ENCODE measurements around the gene TBC1D9B.

Gene TBC1D9B

DNA sequence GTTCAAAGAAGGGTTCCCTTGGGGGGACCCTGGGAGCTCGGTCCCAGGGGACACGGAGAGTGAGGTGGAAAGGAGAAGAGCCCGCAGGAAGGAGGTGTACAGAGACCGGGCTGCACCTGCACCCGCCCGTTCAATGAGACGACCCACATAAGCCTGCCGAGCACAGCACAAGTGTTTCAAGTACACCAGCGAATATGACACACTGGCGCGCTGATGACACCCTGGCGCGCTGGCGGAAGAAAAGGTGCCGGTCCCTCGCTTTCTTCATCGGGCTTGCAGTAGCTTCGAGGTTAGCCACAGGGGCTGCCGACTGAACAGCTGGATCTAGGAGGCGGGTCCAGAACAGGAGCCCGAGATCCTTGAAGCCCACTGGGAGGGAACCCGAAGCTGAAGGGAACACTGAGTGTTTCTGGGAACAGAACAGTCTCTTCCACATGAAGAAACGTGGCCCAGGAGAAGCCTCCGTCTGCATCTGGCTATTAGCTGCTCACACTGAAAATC lies 1.4 kb downstream of the TBC1D9B start:
- Histone ChIP-seq H3K4me1 (ENCODE audit: control insufficient read depth, insufficient read depth, low read length) (peaks cover 2% of the 10 kb centered on the region), H3K36me3 (ENCODE audit: control insufficient read depth, insufficient read depth, low read length) (peaks cover 9% of the 10 kb centered on the region), H3K4me3 (ENCODE audit: low read depth, low read length) (peak overlapping the region; percentile 44), H3K9me3 (ENCODE audit: control insufficient read depth, insufficient read depth, low read length) (no peaks in the 10 kb centered on the region), H3K9ac (ENCODE audit: low read depth, low read length) (no peak overlapping the region), H3K27me3 (ENCODE audit: control insufficient read depth, insufficient read depth, low read length) (no peaks in the 10 kb centered on the region)

DNA sequence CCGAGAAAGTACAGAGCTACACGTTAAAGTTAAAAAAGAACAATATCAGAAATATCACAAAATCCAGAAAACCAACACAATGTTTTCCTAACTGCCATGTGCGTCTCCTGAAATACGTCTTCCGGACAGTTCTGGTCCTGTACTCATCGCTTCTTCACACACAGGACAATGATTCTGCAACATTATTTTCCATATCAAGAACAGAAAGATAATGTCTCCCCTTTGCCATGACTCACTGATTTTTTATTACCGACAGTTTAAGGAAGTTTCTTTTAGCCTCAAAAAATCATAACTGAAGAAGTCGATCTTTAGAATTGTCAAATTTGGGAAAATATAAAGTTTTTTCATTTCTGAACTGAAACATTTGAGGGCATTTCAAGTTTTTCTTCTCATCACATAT lies 2.5 kb downstream of the TBC1D9B start:
- Histone ChIP-seq H3K4me3 (ENCODE audit: low read depth, low read length) (no peak overlapping the region), H3K4me1 (ENCODE audit: control insufficient read depth, insufficient read depth, low read length) (peaks cover 2% of the 10 kb centered on the region), H3K9ac (ENCODE audit: low read depth, low read length) (no peak overlapping the region), H3K27me3 (ENCODE audit: control insufficient read depth, insufficient read depth, low read length) (no peaks in the 10 kb centered on the region), H3K36me3 (ENCODE audit: control insufficient read depth, insufficient read depth, low read length) (peaks cover 9% of the 10 kb centered on the region), H3K9me3 (ENCODE audit: control insufficient read depth, insufficient read depth, low read length) (no peaks in the 10 kb centered on the region)

DNA sequence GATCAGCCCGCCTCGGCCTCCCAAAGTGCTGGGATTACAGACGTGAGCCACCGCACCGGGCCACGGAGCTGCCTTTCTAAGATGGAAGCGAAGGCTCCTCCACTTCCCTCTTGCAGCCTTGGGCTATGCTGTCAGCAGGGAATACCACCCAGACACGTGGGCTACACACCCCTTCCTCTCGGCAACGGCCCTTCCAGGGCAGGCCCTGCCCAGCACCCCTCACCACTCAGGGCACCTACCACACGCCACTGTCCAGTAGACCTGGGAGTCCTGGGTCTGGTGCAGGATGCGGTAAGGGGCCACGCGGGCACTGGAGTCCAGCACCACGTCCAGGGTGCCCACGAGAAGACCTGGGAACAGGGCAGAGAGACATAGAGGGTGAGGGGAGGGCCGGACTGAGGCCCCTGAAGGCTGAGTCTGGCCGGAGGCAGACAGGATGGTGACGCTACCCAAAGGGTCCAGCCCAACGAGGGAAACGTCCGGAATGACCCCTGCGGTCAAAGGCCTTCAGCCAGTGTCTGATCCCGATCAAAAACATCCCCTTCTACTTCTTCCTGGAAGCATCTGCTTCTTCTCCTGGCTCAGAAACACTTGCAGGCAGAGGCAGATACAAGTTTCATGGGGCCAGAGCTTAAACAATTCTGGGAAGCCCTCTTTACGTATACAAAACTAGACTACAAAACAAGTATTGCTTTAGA lies 3.1 kb downstream of the TBC1D9B start:
- Histone ChIP-seq H3K9me3 (ENCODE audit: control insufficient read depth, insufficient read depth, low read length) (no peaks in the 10 kb centered on the region), H3K36me3 (ENCODE audit: control insufficient read depth, insufficient read depth, low read length) (peaks cover 9% of the 10 kb centered on the region), H3K4me3 (ENCODE audit: low read depth, low read length) (no peak overlapping the region), H3K4me1 (ENCODE audit: control insufficient read depth, insufficient read depth, low read length) (peaks cover 2% of the 10 kb centered on the region), H3K27me3 (ENCODE audit: control insufficient read depth, insufficient read depth, low read length) (no peaks in the 10 kb centered on the region), H3K9ac (ENCODE audit: low read depth, low read length) (no peak overlapping the region)

DNA sequence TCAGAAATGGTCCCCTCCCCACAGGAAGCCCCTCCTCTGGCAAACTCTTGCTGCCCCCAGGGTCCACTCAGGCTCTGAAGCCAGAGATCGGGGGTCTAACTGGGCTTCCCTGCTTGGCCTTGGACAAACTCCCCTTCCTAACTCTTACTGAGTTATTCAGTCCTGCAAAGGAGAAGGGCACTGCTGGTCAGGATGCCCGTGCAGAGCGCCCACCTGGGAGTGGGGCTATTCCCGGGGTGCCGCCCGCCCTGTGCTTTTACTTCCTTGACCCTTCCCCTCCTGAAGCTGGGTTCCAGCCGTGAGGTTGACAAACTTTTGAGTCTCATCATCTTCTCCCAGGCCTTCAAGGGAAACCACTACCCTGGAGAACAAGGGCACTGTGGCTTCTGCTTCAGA lies 4.9 kb downstream of the TBC1D9B start:
- H3K9ac ChIP-seq (ENCODE audit: low read depth, low read length), result no peak overlapping the region
- H3K4me3 ChIP-seq (ENCODE audit: low read depth, low read length), result no peak overlapping the region
- H3K9me3 ChIP-seq (ENCODE audit: control insufficient read depth, insufficient read depth, low read length), result no peaks in the 10 kb centered on the region
- H3K27me3 ChIP-seq (ENCODE audit: control insufficient read depth, insufficient read depth, low read length), result no peaks in the 10 kb centered on the region
- peaks cover 13% of the 10 kb centered on the region for H3K36me3 ChIP-seq (ENCODE audit: control insufficient read depth, insufficient read depth, low read length)
- peaks cover 2% of the 10 kb centered on the region for H3K4me1 ChIP-seq (ENCODE audit: control insufficient read depth, insufficient read depth, low read length)

DNA sequence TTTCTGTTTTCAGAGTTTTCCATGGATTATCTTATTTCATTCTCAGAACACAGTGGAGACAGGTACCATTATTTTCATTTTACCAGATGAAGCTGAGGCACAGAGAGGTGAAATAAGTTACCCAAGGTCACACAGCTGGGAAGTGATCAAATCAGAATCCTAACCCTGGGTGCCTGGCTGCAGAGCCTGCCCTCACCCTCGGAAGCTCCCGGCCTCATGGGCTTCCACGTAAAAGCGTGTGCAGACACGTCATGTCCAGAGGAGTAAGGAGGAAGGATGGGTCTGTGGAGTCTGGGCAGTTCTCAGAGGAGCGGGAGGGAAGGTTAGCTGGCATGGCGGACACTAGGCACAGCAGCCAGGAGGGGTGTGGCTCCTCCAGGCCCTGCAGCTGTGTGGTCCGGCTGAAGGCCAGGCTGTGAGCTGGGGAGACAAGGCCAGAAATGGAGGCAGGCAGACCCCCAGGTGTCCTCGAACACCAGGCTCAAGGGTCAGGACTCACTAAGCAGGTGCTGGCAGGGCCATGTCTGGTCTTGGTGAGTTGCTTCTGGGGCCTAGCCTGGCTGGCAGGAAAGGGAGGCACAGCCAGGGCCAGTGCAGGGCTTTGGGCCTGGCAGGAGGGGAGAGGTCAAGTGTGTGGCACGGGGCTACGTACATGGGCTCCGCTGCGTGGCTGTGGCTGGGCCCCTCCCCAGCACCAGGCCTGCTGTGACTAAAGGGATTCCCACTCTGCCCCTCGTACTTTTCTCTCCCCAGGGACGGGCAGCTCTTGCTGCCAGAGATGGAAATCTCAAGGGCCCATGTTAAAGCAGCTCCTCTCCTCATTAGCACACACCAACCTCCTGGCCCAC lies 5.6 kb downstream of the TBC1D9B start:
- no peaks in the 10 kb centered on the region for H3K27me3 ChIP-seq (ENCODE audit: control insufficient read depth, insufficient read depth, low read length)
- H3K4me3 ChIP-seq (ENCODE audit: low read depth, low read length), result no peak overlapping the region
- H3K9ac ChIP-seq (ENCODE audit: low read depth, low read length), result no peak overlapping the region
- peaks cover 17% of the 10 kb centered on the region for H3K36me3 ChIP-seq (ENCODE audit: control insufficient read depth, insufficient read depth, low read length)
- peaks cover 2% of the 10 kb centered on the region for H3K4me1 ChIP-seq (ENCODE audit: control insufficient read depth, insufficient read depth, low read length)
- no peaks in the 10 kb centered on the region for H3K9me3 ChIP-seq (ENCODE audit: control insufficient read depth, insufficient read depth, low read length)

DNA sequence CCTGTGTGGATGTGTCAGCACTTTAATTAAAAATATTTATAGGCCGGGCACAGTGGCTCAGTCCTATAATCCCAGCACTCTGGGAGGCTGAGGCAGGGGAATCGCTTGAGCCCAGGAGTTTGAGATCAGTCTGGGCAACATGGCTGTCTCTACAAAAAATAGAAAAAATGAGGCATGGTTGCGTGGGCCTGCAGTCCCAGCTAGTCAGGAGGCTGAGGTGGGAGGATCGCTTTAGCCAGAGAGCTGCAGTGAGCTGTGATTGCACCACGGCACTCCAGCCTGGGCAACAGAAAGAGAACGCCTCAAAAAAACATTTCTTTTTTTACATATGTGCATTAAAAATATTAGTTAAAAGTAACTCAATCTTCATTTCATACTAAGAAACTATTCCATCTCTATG lies 6.2 kb downstream of the TBC1D9B start:
- Histone ChIP-seq H3K9ac (ENCODE audit: low read depth, low read length) (no peak overlapping the region), H3K36me3 (ENCODE audit: control insufficient read depth, insufficient read depth, low read length) (peaks cover 17% of the 10 kb centered on the region), H3K4me3 (ENCODE audit: low read depth, low read length) (no peak overlapping the region), H3K27me3 (ENCODE audit: control insufficient read depth, insufficient read depth, low read length) (no peaks in the 10 kb centered on the region), H3K9me3 (ENCODE audit: control insufficient read depth, insufficient read depth, low read length) (no peaks in the 10 kb centered on the region), H3K4me1 (ENCODE audit: control insufficient read depth, insufficient read depth, low read length) (peaks cover under 1% of the 10 kb centered on the region)

DNA sequence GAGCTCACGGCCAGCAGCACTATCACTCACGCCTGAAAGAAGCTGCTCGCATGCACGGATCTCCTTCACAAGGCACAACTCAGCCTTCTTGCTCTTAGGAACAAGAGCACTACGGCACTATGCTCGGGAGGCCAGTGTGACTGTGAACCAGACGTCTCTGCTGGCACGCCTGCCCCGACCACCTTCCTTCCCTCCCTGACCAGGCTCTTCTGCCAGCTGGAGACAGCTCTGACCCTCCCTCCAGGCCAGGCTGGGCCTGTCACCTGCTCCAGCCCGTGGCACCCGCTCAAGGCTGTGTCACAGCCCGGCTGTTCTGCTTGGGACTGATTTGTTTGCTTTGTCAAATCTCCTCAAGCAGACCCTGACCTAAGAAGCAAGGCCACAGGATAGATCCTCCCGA lies 7.0 kb downstream of the TBC1D9B start:
- Histone ChIP-seq H3K27me3 (ENCODE audit: control insufficient read depth, insufficient read depth, low read length) (no peaks in the 10 kb centered on the region), H3K4me1 (ENCODE audit: control insufficient read depth, insufficient read depth, low read length) (no peaks in the 10 kb centered on the region), H3K36me3 (ENCODE audit: control insufficient read depth, insufficient read depth, low read length) (peaks cover 14% of the 10 kb centered on the region), H3K9me3 (ENCODE audit: control insufficient read depth, insufficient read depth, low read length) (no peaks in the 10 kb centered on the region), H3K4me3 (ENCODE audit: low read depth, low read length) (no peak overlapping the region), H3K9ac (ENCODE audit: low read depth, low read length) (no peak overlapping the region)

DNA sequence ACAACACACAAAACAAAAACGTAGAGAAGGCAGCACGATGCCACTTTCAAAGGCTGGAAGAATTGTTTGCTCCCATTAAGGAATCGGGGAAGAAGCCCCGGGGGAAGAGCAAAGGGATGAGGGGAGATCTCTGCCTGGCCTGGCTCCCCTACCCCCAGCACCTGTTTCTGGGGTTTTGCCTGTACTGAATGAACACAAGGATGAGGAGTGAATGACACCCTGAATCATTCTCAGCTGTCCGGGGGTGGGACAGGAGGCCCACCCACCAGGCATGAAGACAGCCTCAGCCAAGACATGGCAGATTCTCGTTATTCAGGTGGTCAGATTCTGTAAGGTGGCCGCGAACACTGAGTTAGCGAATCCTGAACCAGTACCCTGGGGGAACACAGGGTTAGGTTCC lies 7.5 kb downstream of the TBC1D9B start:
- no peaks in the 10 kb centered on the region for H3K4me1 ChIP-seq (ENCODE audit: control insufficient read depth, insufficient read depth, low read length)
- no peak overlapping the region for H3K9ac ChIP-seq (ENCODE audit: low read depth, low read length)
- no peak overlapping the region for H3K4me3 ChIP-seq (ENCODE audit: low read depth, low read length)
- H3K9me3 ChIP-seq (ENCODE audit: control insufficient read depth, insufficient read depth, low read length), result no peaks in the 10 kb centered on the region
- H3K27me3 ChIP-seq (ENCODE audit: control insufficient read depth, insufficient read depth, low read length), result no peaks in the 10 kb centered on the region
- peaks cover 14% of the 10 kb centered on the region for H3K36me3 ChIP-seq (ENCODE audit: control insufficient read depth, insufficient read depth, low read length)

DNA sequence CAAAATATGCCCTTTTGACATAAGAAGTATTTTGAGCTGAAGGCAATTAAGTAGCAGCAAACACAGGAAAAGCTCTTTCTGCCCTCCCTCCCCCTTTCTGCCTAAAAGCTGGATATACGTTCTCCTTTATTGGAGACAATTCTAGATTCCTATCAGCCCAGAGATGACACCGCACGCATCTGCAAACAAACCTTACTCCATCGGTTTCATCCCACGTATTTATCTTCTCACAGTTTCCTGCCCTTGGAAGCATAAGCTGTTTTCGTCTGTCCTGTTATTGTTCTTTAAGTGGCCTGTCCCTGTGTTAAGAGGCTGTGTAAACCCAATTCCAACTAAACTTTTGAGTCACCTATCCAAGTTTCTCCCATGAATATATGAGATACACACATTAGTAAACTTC lies 11.8 kb downstream of the TBC1D9B start:
- H3K27me3 ChIP-seq (ENCODE audit: control insufficient read depth, insufficient read depth, low read length), result no peaks in the 10 kb centered on the region
- no peak overlapping the region for H3K9ac ChIP-seq (ENCODE audit: low read depth, low read length)
- H3K9me3 ChIP-seq (ENCODE audit: control insufficient read depth, insufficient read depth, low read length), result no peaks in the 10 kb centered on the region
- H3K36me3 ChIP-seq (ENCODE audit: control insufficient read depth, insufficient read depth, low read length), result peaks cover 36% of the 10 kb centered on the region
- no peaks in the 10 kb centered on the region for H3K4me1 ChIP-seq (ENCODE audit: control insufficient read depth, insufficient read depth, low read length)
- H3K4me3 ChIP-seq (ENCODE audit: low read depth, low read length), result no peak overlapping the region

DNA sequence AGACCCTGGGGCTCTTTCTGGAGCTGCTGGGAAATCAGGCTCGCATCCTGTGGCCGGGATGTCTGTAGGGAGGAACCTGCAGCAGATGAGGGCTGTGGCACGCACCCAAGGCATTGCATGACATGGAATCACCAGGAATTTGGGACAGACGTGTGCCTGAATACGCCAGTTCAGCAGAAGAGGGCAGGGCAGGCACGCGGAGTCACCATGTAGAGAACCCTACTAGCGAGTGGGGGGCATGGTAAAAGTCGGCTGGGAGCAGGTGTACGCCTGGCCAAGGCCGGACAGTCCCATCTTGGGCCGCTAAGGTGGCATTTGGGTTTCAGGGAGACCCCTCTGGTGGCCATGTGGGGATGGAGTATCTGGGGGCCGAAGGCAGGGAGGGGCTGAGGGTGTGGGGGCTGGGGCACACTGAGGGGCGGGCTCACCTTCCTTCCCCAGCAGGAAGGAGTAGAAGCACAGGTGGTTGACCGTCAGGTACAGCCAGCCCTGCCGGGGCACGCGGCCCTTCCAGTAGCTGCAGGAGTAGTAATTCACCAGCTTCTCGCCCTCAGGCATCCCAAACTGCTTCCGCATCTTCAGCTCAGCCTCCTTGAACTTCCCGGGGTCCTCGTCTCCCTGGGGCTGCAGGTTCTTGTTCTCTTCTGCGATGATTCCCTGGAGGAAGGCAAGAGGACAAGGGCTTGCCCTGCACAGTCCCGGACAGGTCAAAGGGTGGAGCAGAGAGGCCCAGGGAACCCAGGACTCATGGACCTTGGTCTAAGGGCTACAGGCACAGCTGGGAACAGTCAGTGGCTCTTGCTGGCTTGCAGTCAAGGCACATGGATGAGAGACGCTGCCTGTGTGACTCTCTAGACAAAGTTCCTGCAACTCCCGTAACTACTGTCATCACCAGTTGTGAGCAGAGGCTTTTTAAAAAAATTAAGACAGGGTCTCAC lies 13.5 kb downstream of the TBC1D9B start:
- no peak overlapping the region for H3K4me3 ChIP-seq (ENCODE audit: low read depth, low read length)
- H3K4me1 ChIP-seq (ENCODE audit: control insufficient read depth, insufficient read depth, low read length), result no peaks in the 10 kb centered on the region
- peaks cover 52% of the 10 kb centered on the region for H3K36me3 ChIP-seq (ENCODE audit: control insufficient read depth, insufficient read depth, low read length)
- no peaks in the 10 kb centered on the region for H3K9me3 ChIP-seq (ENCODE audit: control insufficient read depth, insufficient read depth, low read length)
- H3K9ac ChIP-seq (ENCODE audit: low read depth, low read length), result no peak overlapping the region
- no peaks in the 10 kb centered on the region for H3K27me3 ChIP-seq (ENCODE audit: control insufficient read depth, insufficient read depth, low read length)
